PFSK-1 (cell line): Measurements from ENCODE around the gene TSSK6.

Experiments
- FOXP2 ChIP-seq: optimal IDR thresholded peaks from 2 replicates; pipeline ENCODE3; 2011; ENCODE audit warnings: borderline replicate concordance, control low read depth, inconsistent platforms; ENCODE audit not compliant: insufficient read depth; ENCODE audit errors: extremely low read length, extremely low read depth
- POLR2AphosphoS5 ChIP-seq: IDR thresholded peaks from 2 replicates; pipeline ENCODE4 v1.6.1; 2012; ENCODE audit warnings: low read depth, mild to moderate bottlenecking, control low read depth, low read length, moderate library complexity
- REST ChIP-seq, 2 experiments: IDR thresholded peaks; 2 replicates each; pipeline versions ENCODE4 v1.6.1 to v1.8.0; 2011 to 2012; ENCODE audit warnings: low read depth in 2 of 2, low read length in 2 of 2, control low read depth in 1 of 2, inconsistent platforms in 1 of 2, mild to moderate bottlenecking in 1 of 2, moderate library complexity in 1 of 2; ENCODE audit not compliant: insufficient read depth in 1 of 2
- SIN3A ChIP-seq: IDR thresholded peaks from 2 replicates; pipeline ENCODE4 v1.6.1; 2012; ENCODE audit warnings: mild to moderate bottlenecking, low read length, moderate library complexity, borderline replicate concordance; ENCODE audit not compliant: insufficient read depth
- TAF1 ChIP-seq: IDR thresholded peaks from 2 replicates; pipeline ENCODE4 v1.6.1; 2012; ENCODE audit warnings: low read length, control low read depth, borderline replicate concordance; ENCODE audit not compliant: insufficient read depth

The TSSK6 gene

DNA sequence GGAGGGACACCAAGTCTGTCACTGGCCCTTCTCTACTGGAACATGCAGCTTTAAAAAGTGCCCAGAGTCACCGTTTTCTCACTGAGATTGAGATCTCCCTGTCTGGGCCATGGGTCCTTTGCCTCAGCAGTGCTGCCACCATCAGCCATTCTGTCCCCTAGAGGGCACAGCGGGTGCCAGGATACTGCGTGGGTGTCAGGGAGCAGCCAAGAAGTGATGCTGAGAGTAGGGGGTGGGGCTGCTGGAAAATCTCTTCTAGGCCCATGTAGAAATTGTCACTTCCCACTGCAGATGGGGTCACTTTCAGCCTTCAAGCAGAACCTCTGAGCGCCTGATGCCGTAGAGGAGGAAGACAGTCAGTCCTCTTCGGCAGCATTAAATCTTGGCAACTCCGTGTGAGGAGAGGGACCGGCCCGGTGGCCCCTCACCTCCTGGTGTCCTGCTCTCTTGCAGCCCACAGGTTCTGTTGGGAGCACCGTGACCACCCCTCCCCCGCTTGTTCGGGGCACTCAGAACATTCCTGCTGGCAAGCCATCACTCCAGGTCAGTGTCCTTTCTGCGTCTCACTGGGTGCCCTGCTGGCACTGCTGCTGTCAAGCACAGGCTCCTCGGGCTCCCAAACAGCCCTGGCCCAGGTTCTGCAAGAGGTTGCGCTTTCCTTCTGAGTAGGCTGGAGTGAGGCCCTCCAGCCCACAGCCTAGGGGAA, 21.4 kb downstream of the TSSK6 start:
- TF ChIP-seq REST (IDR thresholded peaks at IDR 0.05; ENCODE audit: insufficient read depth in 1 of 2, low read depth in 2 of 2, low read length in 2 of 2) (no peak), POLR2AphosphoS5 (no peak), FOXP2 (no peak), SIN3A (no peak), TAF1 (no peak)

DNA sequence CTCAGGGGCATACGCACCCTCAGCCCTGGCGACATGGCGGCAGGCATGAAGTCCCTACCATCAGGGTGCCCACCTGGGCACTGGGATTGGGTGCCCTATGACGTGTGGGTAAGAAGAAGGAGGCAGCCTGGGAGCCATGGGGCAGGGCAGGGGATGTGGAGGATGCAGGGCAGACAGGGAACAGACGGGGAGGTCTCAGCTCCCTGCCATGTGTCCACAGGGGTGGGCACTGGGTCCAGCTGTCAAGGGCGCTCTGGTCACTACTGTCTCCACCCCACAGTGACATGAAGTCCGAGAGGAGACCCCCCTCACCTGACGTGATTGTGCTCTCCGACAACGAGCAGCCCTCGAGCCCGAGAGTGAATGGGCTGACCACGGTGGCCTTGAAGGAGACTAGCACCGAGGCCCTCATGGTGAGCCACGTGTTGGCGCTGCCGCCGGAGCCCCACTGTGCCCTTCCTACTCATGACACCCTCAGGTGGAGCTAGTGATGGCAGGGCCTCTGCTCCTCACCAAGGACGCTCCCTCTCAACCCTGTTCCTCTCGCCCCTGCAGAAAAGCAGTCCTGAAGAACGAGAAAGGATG, 23.2 kb downstream of the TSSK6 start:
- TF ChIP-seq TAF1 (no peak), REST (IDR thresholded peaks at IDR 0.05; ENCODE audit: insufficient read depth in 1 of 2, low read depth in 2 of 2, low read length in 2 of 2) (no peak), SIN3A (no peak), FOXP2 (no peak), POLR2AphosphoS5 (no peak)

GRCh38 chr19:19491321-19492025, 23.9 kb downstream of the TSSK6 start:
- TF ChIP-seq TAF1 (no peak), FOXP2 (no peak), POLR2AphosphoS5 (no peak), SIN3A (no peak), REST (IDR thresholded peaks at IDR 0.05; ENCODE audit: insufficient read depth in 1 of 2, low read depth in 2 of 2, low read length in 2 of 2) (no peak)

DNA sequence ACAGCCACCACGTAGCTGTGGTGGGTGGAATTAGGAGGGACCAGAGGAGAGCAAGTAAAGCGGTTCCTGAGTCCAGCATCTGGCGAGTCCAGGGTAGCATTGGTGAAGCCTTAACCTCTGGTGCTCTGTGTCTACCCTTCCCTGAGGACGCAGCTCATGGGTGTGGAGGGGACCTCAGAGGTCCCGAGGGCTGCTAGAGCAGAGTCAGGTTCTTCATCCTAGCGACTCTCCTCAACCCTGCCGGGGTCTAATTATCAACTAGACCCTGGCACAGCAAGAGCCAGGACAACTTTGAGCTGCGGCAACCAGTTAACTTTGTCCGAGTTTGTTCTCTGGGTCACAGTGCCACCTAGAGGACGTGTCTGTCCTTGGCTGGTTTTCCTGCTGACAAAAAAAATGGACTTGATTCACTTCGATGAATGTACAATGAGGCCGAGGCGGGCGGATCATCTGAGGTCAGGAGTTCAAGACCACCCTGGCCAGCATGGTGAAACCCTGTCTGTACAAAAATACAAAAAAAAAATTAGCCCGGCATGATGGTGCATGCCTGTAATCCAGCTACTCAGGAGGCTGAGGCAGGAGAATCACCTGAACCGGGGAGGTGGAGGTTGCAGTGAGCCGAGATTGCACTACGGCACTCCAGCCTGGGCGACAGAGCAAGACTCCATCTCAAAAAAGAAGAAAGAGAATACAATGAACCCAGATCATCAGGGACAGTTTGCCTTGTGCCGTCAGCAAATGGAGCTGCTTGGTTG, 25.0 kb downstream of the TSSK6 start:
- no peak for TF ChIP-seq REST (IDR thresholded peaks at IDR 0.05; ENCODE audit: insufficient read depth in 1 of 2, low read depth in 2 of 2, low read length in 2 of 2)
- no peak for TF ChIP-seq FOXP2
- TF ChIP-seq SIN3A, result no peak
- TF ChIP-seq POLR2AphosphoS5, result no peak
- no peak for TF ChIP-seq TAF1
